HepG2 (cell line): ENCODE results near the gene PNKD. TPM values are rescaled to one million over a fixed set of nuclear protein-coding genes. Genes with fewer than 3 reads are reported as not detected.

ENCODE experiments used
- ARID5B ChIP-seq: IDR thresholded peaks from 2 replicates; pipeline ENCODE4 v1.4.0; 2020; ENCODE audit warnings: mild to moderate bottlenecking, missing genetic modification reagents
- BCL6 ChIP-seq: IDR thresholded peaks from 2 replicates; pipeline ENCODE4 v1.6.1; 2016; ENCODE audit warnings: missing genetic modification reagents, missing compliant biosample characterization
- CREM ChIP-seq, 2 experiments: sonication (generic) in 1 of 2; formaldehyde crosslinking in 1 of 2; IDR thresholded peaks; 2 replicates each; pipeline versions ENCODE4 v1.4.0 to v1.6.1; 2016 to 2020; ENCODE audit warnings: antibody characterized with exemption in 1 of 2, mild to moderate bottlenecking in 1 of 2, missing genetic modification reagents in 1 of 2
- ELF4 ChIP-seq: sonication (generic); formaldehyde crosslinking; IDR thresholded peaks from 2 replicates; pipeline ENCODE4 v1.5.0; 2020; ENCODE audit warnings: missing genetic modification reagents, mild to moderate bottlenecking, moderate library complexity, borderline replicate concordance
- FIP1L1 ChIP-seq: fragments of 200-400 bp; formaldehyde crosslinking; IDR thresholded peaks from 2 replicates; pipeline ENCODE4 v1.6.1; 2018; ENCODE audit warnings: low read depth, mild to moderate bottlenecking, low read length, moderate library complexity, borderline replicate concordance; ENCODE audit not compliant: insufficient read depth
- KAT8 ChIP-seq: IDR thresholded peaks from 2 replicates; pipeline ENCODE4 v1.6.1; 2016; ENCODE audit warnings: missing genetic modification reagents, missing compliant biosample characterization
- KLF6 ChIP-seq: IDR thresholded peaks from 2 replicates; pipeline ENCODE4 v1.8.0; 2016; ENCODE audit warnings: missing biosample characterization, missing genetic modification reagents
- MZF1 ChIP-seq: sonication (generic); formaldehyde crosslinking; IDR thresholded peaks from 2 replicates; pipeline ENCODE4 v1.8.1; 2023; ENCODE audit warnings: mild to moderate bottlenecking, missing genetic modification reagents, borderline replicate concordance
- SMAD1 ChIP-seq: sonication (generic); formaldehyde crosslinking; IDR thresholded peaks from 2 replicates; pipeline ENCODE4 v1.4.0; 2020; ENCODE audit warnings: missing genetic modification reagents, low read depth, mild to moderate bottlenecking, borderline replicate concordance
- SMARCE1 ChIP-seq: fragments of 450-650 bp; IDR thresholded peaks from 2 replicates; pipeline ENCODE4 v1.6.1; 2017; ENCODE audit warnings: borderline replicate concordance
- SRY ChIP-seq: sonication (generic); formaldehyde crosslinking; IDR thresholded peaks from 2 replicates; pipeline ENCODE4 v1.8.0; 2022; ENCODE audit warnings: mild to moderate bottlenecking, missing genetic modification reagents
- ZMAT5 ChIP-seq: sonication (generic); formaldehyde crosslinking; IDR thresholded peaks from 2 replicates; pipeline ENCODE4 v1.5.0; 2020; ENCODE audit warnings: mild to moderate bottlenecking, low read depth, missing genetic modification reagents, borderline replicate concordance
- ZMYM4 ChIP-seq: sonication (generic); formaldehyde crosslinking; IDR thresholded peaks from 2 replicates; pipeline ENCODE4 v1.8.1; 2023; ENCODE audit warnings: mild to moderate bottlenecking, missing genetic modification reagents
- ZNF256 ChIP-seq: sonication (generic); formaldehyde crosslinking; conservative IDR thresholded peaks from 2 replicates; pipeline ENCODE4 v1.4.0; 2020; ENCODE audit warnings: missing genetic modification reagents
- ZNF280B ChIP-seq: sonication (generic); formaldehyde crosslinking; IDR thresholded peaks from 2 replicates; pipeline ENCODE4 v1.5.0; 2020; ENCODE audit warnings: missing genetic modification reagents, mild to moderate bottlenecking, borderline replicate concordance
- ZNF546 ChIP-seq: sonication (generic); formaldehyde crosslinking; conservative IDR thresholded peaks from 2 replicates; pipeline ENCODE4 v1.8.1; 2023; ENCODE audit warnings: mild to moderate bottlenecking, missing genetic modification reagents
- ZNF660 ChIP-seq: sonication (generic); formaldehyde crosslinking; IDR thresholded peaks from 2 replicates; pipeline ENCODE4 v1.5.1; 2020; ENCODE audit warnings: mild to moderate bottlenecking, low read depth, missing genetic modification reagents, borderline replicate concordance
- ZNF720 ChIP-seq: sonication (generic); formaldehyde crosslinking; IDR thresholded peaks from 2 replicates; pipeline ENCODE4 v1.4.0; 2020; ENCODE audit warnings: missing genetic modification reagents
- ZSCAN30 ChIP-seq: sonication (generic); formaldehyde crosslinking; IDR thresholded peaks from 2 replicates; pipeline ENCODE4 v1.5.0; 2020; ENCODE audit warnings: mild to moderate bottlenecking, missing genetic modification reagents
- ZSCAN9 ChIP-seq: IDR thresholded peaks from 2 replicates; pipeline ENCODE4 v1.6.1; 2016; ENCODE audit warnings: borderline replicate concordance
- polyA plus RNA-seq, 8 experiments: library from polyadenylated mRNA; depleted of rRNA in 3 of 8; stranded (reverse) in 7 of 8; unstranded in 1 of 8; fragments of >200 nt; fragmentation: Illumina TruSeq in 4 of 8; extraction: Trizol in 4 of 8; gene quantifications; 2 replicates each; pipeline versions ENCODE4 v1.2.1 to v1.2.3, GENCODE V29; 2011 to 2016; ENCODE audit warnings: low read depth in 4 of 8, missing spikeins in 1 of 8, mixed read lengths in 1 of 8; ENCODE audit not compliant: insufficient read depth in 1 of 8
- total RNA-seq, 5 experiments: library from RNA; depleted of rRNA; stranded (reverse); fragments of >200 nt; fragmentation: Illumina TruSeq; extraction: Trizol; gene quantifications; 2 replicates each; pipeline ENCODE4 v1.2.3, GENCODE V29; 2016; ENCODE audit warnings: low read depth in 1 of 5
- TF ChIP-seq, protein P1 (sequence below): sonication (generic); formaldehyde crosslinking; IDR thresholded peaks from 2 replicates; pipeline ENCODE4 v1.8.0; 2022; ENCODE audit warnings: mild to moderate bottlenecking, missing genetic modification reagents, moderate library complexity
- TF ChIP-seq, protein P2 (sequence below): sonication (generic); formaldehyde crosslinking; IDR thresholded peaks from 2 replicates; pipeline ENCODE4 v1.5.0; 2020; ENCODE audit warnings: missing genetic modification reagents

The PNKD gene
- total and polyA plus RNA-seq, 2 of the 13 experiments (the other 11 are each of a cell fraction or from before 2014, with no cell fraction given), result 55.9 to 80.4 TPM

- no peak for TF ChIP-seq ZNF720 (CRISPR knock-in tag)
- TF ChIP-seq, protein P1, sequence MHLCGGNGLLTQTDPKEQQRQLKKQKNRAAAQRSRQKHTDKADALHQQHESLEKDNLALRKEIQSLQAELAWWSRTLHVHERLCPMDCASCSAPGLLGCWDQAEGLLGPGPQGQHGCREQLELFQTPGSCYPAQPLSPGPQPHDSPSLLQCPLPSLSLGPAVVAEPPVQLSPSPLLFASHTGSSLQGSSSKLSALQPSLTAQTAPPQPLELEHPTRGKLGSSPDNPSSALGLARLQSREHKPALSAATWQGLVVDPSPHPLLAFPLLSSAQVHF, result no peak
- no peak for TF ChIP-seq ZMAT5
- no peak for TF ChIP-seq ZMYM4 (CRISPR knock-in tag)
- no peak for TF ChIP-seq MZF1
- peak; percentile 56; the same call in 1 of the 2 replicates for TF ChIP-seq ARID5B (CRISPR knock-in tag)
- TF ChIP-seq BCL6, result peak; percentile 34
- no peak for TF ChIP-seq ZSCAN9
- TF ChIP-seq KAT8 (CRISPR knock-in tag), result peak; percentile 80
- TF ChIP-seq ZNF280B (CRISPR knock-in tag), result no peak; the same call in 1 of the 2 replicates
- peak; percentile 65; the same call in 1 of the 2 replicates for TF ChIP-seq CREM (IDR thresholded peaks at IDR 0.05)
- no peak for TF ChIP-seq CREM (CRISPR knock-in tag; IDR thresholded peaks at IDR 0.05)
- 0 out of 2 replicates have a peak, but pooled peaks have one; percentile 85 for TF ChIP-seq SMAD1 (CRISPR knock-in tag)
- TF ChIP-seq ZNF256, result no peak
- no peak for TF ChIP-seq KLF6
- no peak for TF ChIP-seq SMARCE1
- TF ChIP-seq ZSCAN30 (CRISPR knock-in tag), result no peak
- TF ChIP-seq SRY (CRISPR knock-in tag), result peak; percentile 87
- TF ChIP-seq, protein P2, sequence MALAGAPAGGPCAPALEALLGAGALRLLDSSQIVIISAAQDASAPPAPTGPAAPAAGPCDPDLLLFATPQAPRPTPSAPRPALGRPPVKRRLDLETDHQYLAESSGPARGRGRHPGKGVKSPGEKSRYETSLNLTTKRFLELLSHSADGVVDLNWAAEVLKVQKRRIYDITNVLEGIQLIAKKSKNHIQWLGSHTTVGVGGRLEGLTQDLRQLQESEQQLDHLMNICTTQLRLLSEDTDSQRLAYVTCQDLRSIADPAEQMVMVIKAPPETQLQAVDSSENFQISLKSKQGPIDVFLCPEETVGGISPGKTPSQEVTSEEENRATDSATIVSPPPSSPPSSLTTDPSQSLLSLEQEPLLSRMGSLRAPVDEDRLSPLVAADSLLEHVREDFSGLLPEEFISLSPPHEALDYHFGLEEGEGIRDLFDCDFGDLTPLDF (CRISPR knock-in tag), result no peak
- TF ChIP-seq ELF4 (CRISPR knock-in tag), result no peak; the same call in 1 of the 2 replicates
- no peak for TF ChIP-seq FIP1L1
- no peak for TF ChIP-seq ZNF660
- no peak for TF ChIP-seq ZNF546 (CRISPR knock-in tag)
Observed at GRCh38 chr2:218322768-218323525, 52.6 kb downstream of the PNKD start (continued).
